LNCaP clone FGC (cell line): ENCODE measurements around the gene IL2.

Source experiments
- DNase-seq: peaks from one replicate; pipeline ENCODE4 v3.0.0-alpha.2; 2011; ENCODE audit warnings: low read depth
- H3K4me3 ChIP-seq: 2 replicates; pipeline ENCODE4 v1.5.1; 2011; ENCODE audit warnings: mild to moderate bottlenecking, low read depth, low read length, control low read depth
- TF ChIP-seq, protein P1 (sequence below): IDR thresholded peaks from 2 replicates; pipeline ENCODE4 v1.5.1; 2012; ENCODE audit warnings: mild to moderate bottlenecking; ENCODE audit not compliant: control insufficient read depth, insufficient read depth; ENCODE audit errors: extremely low read depth

The IL2 gene

DNA sequence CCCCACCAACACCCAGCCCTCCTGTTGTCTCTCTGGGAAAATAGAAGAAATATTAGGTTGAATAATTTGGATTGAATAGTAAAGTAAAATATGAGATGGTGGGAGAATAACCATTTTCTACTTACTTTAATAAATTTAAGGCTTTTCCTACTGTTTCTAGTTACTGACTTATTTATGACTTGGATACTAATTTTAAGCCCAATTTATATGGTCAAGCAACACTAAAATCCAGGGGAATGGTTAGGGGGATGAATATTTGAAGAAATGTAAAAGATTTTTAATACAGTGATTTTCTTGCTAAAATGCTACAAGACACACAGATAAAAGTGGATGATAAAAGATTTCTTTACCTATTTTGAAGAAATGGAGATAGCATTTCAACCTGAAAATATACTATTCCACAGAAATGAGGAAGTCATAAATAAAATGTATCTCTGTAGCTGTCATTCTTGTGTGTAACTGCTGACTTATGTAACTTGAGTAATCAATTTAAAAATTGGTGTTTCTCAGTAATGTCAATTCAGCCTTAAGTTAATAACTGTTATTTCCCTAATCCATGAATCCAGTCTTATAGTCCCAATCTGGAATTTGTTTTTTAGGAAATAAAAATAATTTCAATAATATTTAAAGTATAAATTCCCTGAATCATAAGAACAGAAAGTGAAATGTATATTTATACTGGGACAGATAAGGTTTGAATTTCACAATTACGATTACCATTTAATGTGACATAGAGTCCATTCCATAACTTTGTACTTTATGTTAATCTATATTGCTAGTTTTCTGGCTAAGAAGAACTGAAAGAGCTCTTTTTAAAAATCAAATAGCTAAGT, 24.3 kb upstream of the IL2 start:
- TF ChIP-seq, protein P1, sequence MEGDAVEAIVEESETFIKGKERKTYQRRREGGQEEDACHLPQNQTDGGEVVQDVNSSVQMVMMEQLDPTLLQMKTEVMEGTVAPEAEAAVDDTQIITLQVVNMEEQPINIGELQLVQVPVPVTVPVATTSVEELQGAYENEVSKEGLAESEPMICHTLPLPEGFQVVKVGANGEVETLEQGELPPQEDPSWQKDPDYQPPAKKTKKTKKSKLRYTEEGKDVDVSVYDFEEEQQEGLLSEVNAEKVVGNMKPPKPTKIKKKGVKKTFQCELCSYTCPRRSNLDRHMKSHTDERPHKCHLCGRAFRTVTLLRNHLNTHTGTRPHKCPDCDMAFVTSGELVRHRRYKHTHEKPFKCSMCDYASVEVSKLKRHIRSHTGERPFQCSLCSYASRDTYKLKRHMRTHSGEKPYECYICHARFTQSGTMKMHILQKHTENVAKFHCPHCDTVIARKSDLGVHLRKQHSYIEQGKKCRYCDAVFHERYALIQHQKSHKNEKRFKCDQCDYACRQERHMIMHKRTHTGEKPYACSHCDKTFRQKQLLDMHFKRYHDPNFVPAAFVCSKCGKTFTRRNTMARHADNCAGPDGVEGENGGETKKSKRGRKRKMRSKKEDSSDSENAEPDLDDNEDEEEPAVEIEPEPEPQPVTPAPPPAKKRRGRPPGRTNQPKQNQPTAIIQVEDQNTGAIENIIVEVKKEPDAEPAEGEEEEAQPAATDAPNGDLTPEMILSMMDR, result no peak
- no peak for DNase-seq
- H3K4me3 ChIP-seq, result no peak overlapping the region

DNA sequence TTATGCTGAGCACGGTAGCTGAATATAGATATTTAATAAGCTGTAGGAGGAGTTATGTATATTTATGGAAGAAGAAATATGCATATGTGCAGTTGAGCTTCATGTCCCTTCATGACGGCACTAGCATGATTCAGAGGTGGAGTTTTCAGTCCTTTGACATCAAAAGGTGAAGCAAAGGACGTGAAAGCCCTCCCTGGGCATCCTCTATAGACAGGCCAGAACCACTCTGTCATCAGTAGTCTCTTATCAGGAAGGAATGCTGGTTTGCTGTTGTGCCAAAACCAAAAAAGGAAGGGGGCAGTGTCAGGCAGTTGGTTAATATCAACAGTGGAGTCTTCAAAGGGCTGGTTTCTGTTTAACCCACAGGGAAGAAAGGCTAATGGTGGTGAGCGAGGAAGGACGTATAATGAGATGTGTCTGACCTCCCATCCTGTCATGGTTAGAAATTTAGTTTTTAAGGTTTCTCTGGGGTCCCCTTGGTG, 23.5 kb upstream of the IL2 start:
- no peak for DNase-seq
- TF ChIP-seq, protein P1, result no peak
- no peak overlapping the region for H3K4me3 ChIP-seq

DNA sequence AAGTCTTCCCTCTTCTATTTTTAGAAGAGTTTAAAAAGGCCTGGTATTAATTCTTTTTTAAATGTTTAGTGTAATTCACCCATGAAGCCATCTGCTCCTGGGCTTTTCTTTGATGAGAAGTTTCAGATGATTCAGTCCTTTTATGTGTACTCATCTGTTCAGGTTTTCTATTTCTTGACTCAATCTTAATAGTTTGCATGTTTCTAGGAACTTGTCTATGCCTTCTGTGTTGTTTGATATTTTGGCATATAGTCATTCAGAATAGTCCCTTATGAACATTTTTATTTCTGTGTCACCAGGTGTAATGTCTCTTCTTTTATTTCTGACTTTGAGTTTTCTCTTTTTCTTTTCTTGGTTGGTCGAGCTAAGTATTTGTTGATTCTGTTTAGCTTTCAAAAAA, 20.2 kb upstream of the IL2 start:
- TF ChIP-seq, protein P1, result no peak
- DNase-seq, result no peak

DNA sequence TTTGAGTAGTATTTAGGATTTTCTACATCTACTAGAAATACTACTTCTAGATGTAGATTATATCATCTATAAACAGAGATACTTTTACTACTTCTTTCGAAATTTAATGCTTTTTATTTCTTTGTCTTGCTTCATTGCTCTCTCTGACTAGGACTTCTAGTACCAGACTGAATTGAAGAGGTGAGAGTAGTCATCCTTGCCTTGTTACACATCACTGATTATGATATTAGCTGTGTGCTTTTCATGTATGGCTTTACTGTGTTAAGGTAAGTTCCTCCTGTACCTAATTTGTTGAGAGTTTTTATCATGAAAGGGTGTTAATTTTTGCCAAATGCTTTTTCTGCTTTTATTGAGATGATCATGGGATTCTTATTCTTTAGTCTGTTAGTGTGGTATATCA, 19.6 kb upstream of the IL2 start:
- TF ChIP-seq, protein P1, result no peak
- DNase-seq, result no peak

More for the DNA sequence above, 20.2 kb upstream of the IL2 start:
- no peak overlapping the region for H3K4me3 ChIP-seq

DNA sequence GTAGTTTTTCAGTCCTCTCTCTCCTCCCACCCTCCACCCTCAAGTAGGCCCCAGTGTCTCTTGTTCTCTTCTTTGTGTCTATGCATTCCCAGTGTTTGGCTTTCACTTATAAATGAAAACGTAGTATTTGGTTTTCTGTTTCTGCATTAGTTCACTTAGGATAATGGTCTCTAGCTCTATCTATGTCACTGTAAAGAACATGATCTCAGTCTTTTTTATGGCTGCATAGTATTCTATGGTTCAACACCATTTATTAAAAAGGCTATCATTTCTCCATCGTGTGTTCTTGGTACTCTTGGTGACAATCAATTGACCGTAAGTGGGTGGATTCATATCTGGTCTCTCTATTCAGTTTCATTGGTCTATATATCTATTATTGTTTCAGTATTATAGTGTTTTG, 18.7 kb upstream of the IL2 start:
- TF ChIP-seq, protein P1, result no peak
- DNase-seq, result no peak
- no peak overlapping the region for H3K4me3 ChIP-seq

More for the DNA sequence above, 19.6 kb upstream of the IL2 start:
- H3K4me3 ChIP-seq, result no peak overlapping the region

DNA sequence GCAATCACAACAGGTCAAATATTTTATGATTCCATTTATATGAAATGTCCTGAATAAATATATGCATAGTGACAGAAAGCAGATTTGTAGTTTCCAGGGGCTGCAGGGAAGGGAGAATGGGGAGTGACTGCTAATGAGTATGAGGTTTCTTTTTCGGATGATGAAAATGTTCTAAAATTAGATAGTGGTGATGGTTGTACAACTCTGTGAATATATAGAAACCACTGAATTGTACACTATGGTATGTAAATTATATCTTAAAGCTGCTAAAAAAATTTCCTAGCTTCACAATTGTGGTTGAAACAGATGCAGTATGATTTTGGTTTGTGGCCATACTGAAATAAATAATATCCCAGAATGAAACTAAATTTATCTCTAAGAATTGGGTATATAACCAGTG, 12.9 kb upstream of the IL2 start:
- H3K4me3 ChIP-seq, result no peak overlapping the region
- TF ChIP-seq, protein P1, result no peak
- no peak for DNase-seq
